ENCODE measurements around the gene ZNF641. TPM values are rescaled to one million over a fixed set of nuclear protein-coding genes. Genes with fewer than 3 reads are reported as not detected.

Gene ZNF641
- total and polyA plus RNA-seq, 9 donors = 14.0 to 50.3 (median 36.6) TPM

DNA sequence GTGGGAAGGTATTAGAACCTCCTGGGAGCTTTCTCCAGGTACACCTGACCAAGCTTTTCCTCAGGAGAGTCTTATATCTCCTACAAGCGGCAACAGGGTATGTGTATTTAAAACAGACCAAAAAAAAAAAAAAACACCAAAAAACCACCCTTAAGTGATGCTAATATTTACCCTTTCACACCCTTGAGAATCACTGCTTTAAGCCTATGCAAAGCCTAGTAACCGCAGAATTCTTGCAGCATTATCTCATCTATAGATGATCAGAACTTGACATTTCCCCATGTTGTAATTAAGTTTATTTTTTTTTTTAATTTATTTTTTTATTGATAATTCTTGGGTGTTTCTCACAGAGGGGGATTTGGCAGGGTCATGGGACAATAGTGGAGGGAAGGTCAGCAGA, 19.3 kb downstream of the ZNF641 start:
- 87 to 97% (median 95%) methylated on average over 2 of the region's 2 CpGs for WGBS, 3 donors
- no peaks in the 10 kb centered on the region for H3K9me3 ChIP-seq
- H3K4me1 ChIP-seq (ENCODE audit: insufficient read depth) = no peaks in the 10 kb centered on the region
- DNase-seq = no peak
- TF ChIP-seq POLR2A (IDR thresholded peaks at IDR 0.05) (no peak), EP300 (IDR thresholded peaks at IDR 0.05) (no peak)
- TF ChIP-seq, protein P1, sequence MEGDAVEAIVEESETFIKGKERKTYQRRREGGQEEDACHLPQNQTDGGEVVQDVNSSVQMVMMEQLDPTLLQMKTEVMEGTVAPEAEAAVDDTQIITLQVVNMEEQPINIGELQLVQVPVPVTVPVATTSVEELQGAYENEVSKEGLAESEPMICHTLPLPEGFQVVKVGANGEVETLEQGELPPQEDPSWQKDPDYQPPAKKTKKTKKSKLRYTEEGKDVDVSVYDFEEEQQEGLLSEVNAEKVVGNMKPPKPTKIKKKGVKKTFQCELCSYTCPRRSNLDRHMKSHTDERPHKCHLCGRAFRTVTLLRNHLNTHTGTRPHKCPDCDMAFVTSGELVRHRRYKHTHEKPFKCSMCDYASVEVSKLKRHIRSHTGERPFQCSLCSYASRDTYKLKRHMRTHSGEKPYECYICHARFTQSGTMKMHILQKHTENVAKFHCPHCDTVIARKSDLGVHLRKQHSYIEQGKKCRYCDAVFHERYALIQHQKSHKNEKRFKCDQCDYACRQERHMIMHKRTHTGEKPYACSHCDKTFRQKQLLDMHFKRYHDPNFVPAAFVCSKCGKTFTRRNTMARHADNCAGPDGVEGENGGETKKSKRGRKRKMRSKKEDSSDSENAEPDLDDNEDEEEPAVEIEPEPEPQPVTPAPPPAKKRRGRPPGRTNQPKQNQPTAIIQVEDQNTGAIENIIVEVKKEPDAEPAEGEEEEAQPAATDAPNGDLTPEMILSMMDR (IDR thresholded peaks at IDR 0.05) = no peak
- no peaks in the 10 kb centered on the region for H3K27me3 ChIP-seq
- H3K36me3 ChIP-seq = no peaks in the 10 kb centered on the region
- H3K27ac ChIP-seq = no peak overlapping the region
- intact Hi-C loops (cut with DNase I) = no loop called here
- H3K4me3 ChIP-seq = no peak overlapping the region

DNA sequence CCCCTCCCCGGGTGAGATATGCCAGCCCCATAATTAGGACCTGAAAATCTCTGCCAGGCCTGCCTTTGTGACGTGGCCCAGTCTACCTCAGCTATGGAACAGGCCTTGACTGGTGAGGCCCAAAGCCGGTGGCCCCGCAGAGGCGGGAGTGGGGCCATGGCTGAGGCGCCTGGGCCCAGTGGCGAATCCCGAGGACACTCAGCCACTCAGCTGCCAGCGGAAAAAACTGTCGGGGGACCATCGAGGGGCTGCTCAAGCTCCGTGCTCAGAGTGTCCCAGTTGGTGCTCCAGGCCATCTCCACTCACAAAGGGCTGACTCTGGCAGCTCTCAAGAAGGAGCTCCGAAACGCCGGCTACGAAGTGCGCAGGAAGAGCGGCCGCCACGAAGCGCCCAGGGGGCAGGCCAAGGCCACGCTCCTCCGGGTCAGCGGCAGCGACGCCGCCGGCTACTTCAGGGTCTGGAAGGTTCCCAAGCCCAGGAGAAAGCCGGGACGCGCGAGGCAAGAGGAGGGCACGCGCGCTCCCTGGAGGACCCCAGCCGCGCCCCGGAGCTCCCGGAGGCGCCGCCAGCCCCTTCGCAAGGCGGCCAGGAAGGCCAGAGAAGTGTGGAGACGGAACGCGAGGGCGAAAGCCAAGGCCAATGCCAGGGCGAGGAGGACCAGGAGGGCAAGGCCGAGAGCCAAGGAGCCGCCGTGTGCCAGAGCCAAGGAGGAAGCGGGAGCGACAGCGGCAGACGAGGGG, 21.4 kb downstream of the ZNF641 start:
- Histone ChIP-seq H3K27ac (no peak overlapping the region), H3K36me3 (no peaks in the 10 kb centered on the region), H3K4me1 (ENCODE audit: insufficient read depth) (no peaks in the 10 kb centered on the region), H3K27me3 (no peaks in the 10 kb centered on the region), H3K4me3 (no peak overlapping the region), H3K9me3 (no peaks in the 10 kb centered on the region)
- intact Hi-C loops (cut with DNase I) = no loop called here
- no peak for DNase-seq
- WGBS, 3 donors = 89 to 92% (median 90%) methylated on average over 55 of the region's 55 CpGs
- TF ChIP-seq, protein P1 (IDR thresholded peaks at IDR 0.05) = no peak
- TF ChIP-seq EP300 (IDR thresholded peaks at IDR 0.05) (no peak), POLR2A (IDR thresholded peaks at IDR 0.05) (no peak)

DNA sequence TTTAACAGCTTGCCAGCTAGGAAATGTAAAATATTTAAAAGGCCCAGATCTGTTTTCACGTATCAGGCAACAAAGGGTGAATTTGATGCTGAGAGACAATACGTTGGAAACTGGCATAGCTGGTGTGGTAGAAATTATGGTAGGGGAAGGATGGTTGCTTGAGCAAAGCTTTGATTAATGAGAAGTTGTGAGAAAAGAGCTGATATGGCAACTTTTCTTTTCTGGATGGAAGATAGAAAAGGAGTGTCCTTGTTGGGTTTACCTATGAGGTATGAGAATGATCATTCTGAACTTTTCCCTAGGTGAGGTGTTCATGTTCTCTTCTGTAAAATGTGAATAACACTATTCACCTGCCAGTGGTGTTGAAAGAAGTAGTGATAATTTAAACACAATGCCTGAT, 34.2 kb downstream of the ZNF641 start:
- no peaks in the 10 kb centered on the region for H3K9me3 ChIP-seq
- WGBS, 3 donors = 84 to 86% (median 86%) methylated on average over 2 of the region's 2 CpGs

DNA sequence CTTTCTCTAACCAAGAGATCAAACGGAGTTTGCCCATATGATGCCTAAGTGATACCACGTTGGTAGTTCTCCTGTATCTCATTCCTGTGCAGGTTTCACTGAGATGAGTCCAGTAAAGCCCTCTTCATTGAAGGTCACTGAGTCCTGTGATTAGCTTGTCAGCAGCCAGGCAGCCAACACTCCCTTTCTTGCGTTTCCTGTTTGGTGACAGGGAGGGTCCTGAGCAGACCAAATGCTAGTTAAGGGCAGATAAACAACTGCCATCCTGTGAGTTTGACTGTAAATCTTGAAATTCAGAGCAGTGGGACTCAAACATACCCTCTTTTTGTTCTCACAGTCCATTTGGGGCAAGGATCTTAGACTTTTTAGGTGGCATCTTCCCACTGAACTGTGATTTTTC, 39.4 kb downstream of the ZNF641 start:
- no peaks in the 10 kb centered on the region for H3K9me3 ChIP-seq
- H3K4me1 ChIP-seq (ENCODE audit: insufficient read depth) = no peaks in the 10 kb centered on the region
- H3K4me3 ChIP-seq = no peak overlapping the region
- H3K27me3 ChIP-seq = no peaks in the 10 kb centered on the region
- DNase-seq = no peak
- H3K27ac ChIP-seq = no peak overlapping the region
- TF ChIP-seq EP300 (IDR thresholded peaks at IDR 0.05) (no peak), POLR2A (IDR thresholded peaks at IDR 0.05) (no peak)
- TF ChIP-seq, protein P1 (IDR thresholded peaks at IDR 0.05) = no peak
- intact Hi-C loops (cut with DNase I) = no loop called here
- H3K36me3 ChIP-seq = no peaks in the 10 kb centered on the region
- WGBS, 3 donors = 34 to 40% (median 38%) methylated on average over 3 of the region's 3 CpGs

More for the DNA sequence above, 34.2 kb downstream of the ZNF641 start:
- H3K27ac ChIP-seq = no peak overlapping the region
- H3K4me1 ChIP-seq (ENCODE audit: insufficient read depth) = no peaks in the 10 kb centered on the region
- intact Hi-C loops (cut with DNase I) = no loop called here
- no peaks in the 10 kb centered on the region for H3K36me3 ChIP-seq
- no peaks in the 10 kb centered on the region for H3K27me3 ChIP-seq
- H3K4me3 ChIP-seq = no peak overlapping the region
- DNase-seq = no peak
- no peak for TF ChIP-seq EP300 (IDR thresholded peaks at IDR 0.05)

DNA sequence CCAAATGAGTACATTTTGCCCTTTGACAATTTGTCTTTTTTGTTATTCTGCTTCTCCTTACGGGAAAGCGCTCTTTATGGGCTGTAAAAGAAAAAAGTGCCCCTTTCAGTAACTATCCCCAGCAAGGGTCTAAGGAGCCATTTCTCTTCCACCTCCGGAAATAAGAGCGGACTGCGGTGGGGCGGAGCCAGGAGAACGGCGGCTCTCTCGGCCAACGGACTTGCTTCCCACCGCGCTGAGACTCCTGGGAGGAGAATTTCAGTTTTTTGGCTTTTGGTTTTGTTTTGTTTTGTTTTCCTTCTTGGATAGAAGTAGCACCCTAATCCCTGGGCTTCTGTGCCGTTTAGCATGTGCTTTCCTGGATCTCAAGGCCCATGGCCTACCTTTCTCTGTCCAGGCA, 43.5 kb downstream of the ZNF641 start:
- 95 to 96% (median 95%) methylated on average over 13 of the region's 13 CpGs for WGBS, 3 donors
- TF ChIP-seq, protein P1 (IDR thresholded peaks at IDR 0.05) = no peak
- no peak overlapping the region for H3K4me3 ChIP-seq
- no peaks in the 10 kb centered on the region for H3K36me3 ChIP-seq
- no peaks in the 10 kb centered on the region for H3K9me3 ChIP-seq
- H3K4me1 ChIP-seq (ENCODE audit: insufficient read depth) = no peaks in the 10 kb centered on the region
- intact Hi-C loops (cut with DNase I) = no loop called here
- no peaks in the 10 kb centered on the region for H3K27me3 ChIP-seq
- H3K27ac ChIP-seq = no peak overlapping the region
- no peak for DNase-seq
